Trophoblast cell (in vitro differentiated cells and primary cell): Measurements from ENCODE around the gene RGL1.

Experiments used
- DNase-seq, 2 donors: peaks; one replicate each; pipeline ENCODE4 v3.0.0-alpha.2; 2016
- H2AFZ ChIP-seq: 2 replicates; pipeline ENCODE4 v1.6.1; 2013; ENCODE audit warnings: low read length, moderate library complexity, mild to moderate bottlenecking; ENCODE audit not compliant: insufficient read depth, poor library complexity
- H2AK5ac ChIP-seq: 2 replicates; pipeline ENCODE4 v1.6.1; 2013; ENCODE audit warnings: mild to moderate bottlenecking, low read length
- H2BK120ac ChIP-seq: 2 replicates; pipeline ENCODE4 v1.6.1; 2013; ENCODE audit warnings: low read length, mild to moderate bottlenecking, moderate library complexity; ENCODE audit not compliant: insufficient read depth, poor library complexity
- H2BK12ac ChIP-seq: 2 replicates; pipeline ENCODE4 v1.6.1; 2013; ENCODE audit warnings: mild to moderate bottlenecking, low read length, moderate library complexity
- H2BK5ac ChIP-seq: 2 replicates; pipeline ENCODE4 v1.6.1; 2013; ENCODE audit warnings: low read length, low read depth, moderate library complexity, mild to moderate bottlenecking; ENCODE audit not compliant: poor library complexity
- H3K14ac ChIP-seq: 2 replicates; pipeline ENCODE4 v1.6.1; 2013; ENCODE audit warnings: mild to moderate bottlenecking, low read length
- H3K18ac ChIP-seq: 2 replicates; pipeline ENCODE4 v1.6.1; 2013; ENCODE audit warnings: mild to moderate bottlenecking, low read length
- H3K23ac ChIP-seq: 2 replicates; pipeline ENCODE4 v1.6.1; 2013; ENCODE audit warnings: low read length
- H3K27ac ChIP-seq: 2 replicates; pipeline ENCODE4 v1.5.1; 2013; ENCODE audit warnings: low read depth, mild to moderate bottlenecking, inconsistent platforms, low read length, moderate library complexity
- H3K27me3 ChIP-seq: 2 replicates; pipeline ENCODE4 v1.6.1; 2013; ENCODE audit warnings: inconsistent platforms, mild to moderate bottlenecking, low read length, moderate library complexity; ENCODE audit not compliant: insufficient read depth
- H3K36me3 ChIP-seq, 2 experiments: 1 replicate in 1 of 2; 2 replicates in 1 of 2; pipeline ENCODE4 v1.6.1; 2013; ENCODE audit warnings: low read length in 2 of 2, mild to moderate bottlenecking in 2 of 2, moderate library complexity in 1 of 2; ENCODE audit not compliant: insufficient read depth in 2 of 2, control insufficient read depth in 1 of 2
- H3K4ac ChIP-seq: 2 replicates; pipeline ENCODE4 v1.6.1; 2013; ENCODE audit warnings: low read depth, mild to moderate bottlenecking, low read length, moderate library complexity
- H3K4me1 ChIP-seq, 2 experiments: 1 replicate in 1 of 2; 2 replicates in 1 of 2; pipeline ENCODE4 v1.6.1; 2013; ENCODE audit warnings: low read length in 2 of 2, mild to moderate bottlenecking in 2 of 2, moderate library complexity in 1 of 2; ENCODE audit not compliant: insufficient read depth in 2 of 2, control insufficient read depth in 1 of 2
- H3K4me2 ChIP-seq: 2 replicates; pipeline ENCODE4 v1.6.1; 2013; ENCODE audit warnings: inconsistent platforms, mild to moderate bottlenecking, low read length, moderate library complexity
- H3K4me3 ChIP-seq: 2 replicates; pipeline ENCODE4 v1.5.1; 2013; ENCODE audit warnings: mild to moderate bottlenecking, low read depth, low read length, inconsistent platforms
- H3K79me1 ChIP-seq: one replicate; pipeline ENCODE4 v1.6.1; 2013; ENCODE audit warnings: low read length
- H3K79me2 ChIP-seq: 2 replicates; pipeline ENCODE4 v1.6.1; 2013; ENCODE audit warnings: low read length, mild to moderate bottlenecking; ENCODE audit not compliant: control insufficient read depth, insufficient read depth, poor library complexity
- H3K9ac ChIP-seq: 2 replicates; pipeline ENCODE4 v1.6.1; 2013; ENCODE audit warnings: mild to moderate bottlenecking, low read length
- H3K9me3 ChIP-seq: 2 replicates; pipeline ENCODE4 v1.6.1; 2013; ENCODE audit warnings: low read depth, mild to moderate bottlenecking, control low read depth, inconsistent platforms, low read length; ENCODE audit not compliant: insufficient read depth
- H4K12ac ChIP-seq: 2 replicates; pipeline ENCODE4 v1.6.1; 2013; ENCODE audit warnings: low read depth, mild to moderate bottlenecking, low read length, moderate library complexity
- H4K8ac ChIP-seq: 2 replicates; pipeline ENCODE4 v1.6.1; 2013; ENCODE audit warnings: low read depth, mild to moderate bottlenecking, low read length, moderate library complexity
- H4K91ac ChIP-seq: one replicate; pipeline ENCODE4 v1.6.1; 2013; ENCODE audit warnings: low read depth, mild to moderate bottlenecking, low read length, moderate library complexity
- WGBS: extraction: QIAGEN DNeasy Blood & Tissue Kit; methylation state at CpG from one replicate; pipeline ENCODE4 v1.1.7; 2013; ENCODE audit warnings: missing lambda C conversion rate; ENCODE audit not compliant: insufficient read length, insufficient coverage; ENCODE audit errors: extremely low coverage; 5-methylcytosine and 5-hydroxymethylcytosine counted together

RGL1 gene

DNA sequence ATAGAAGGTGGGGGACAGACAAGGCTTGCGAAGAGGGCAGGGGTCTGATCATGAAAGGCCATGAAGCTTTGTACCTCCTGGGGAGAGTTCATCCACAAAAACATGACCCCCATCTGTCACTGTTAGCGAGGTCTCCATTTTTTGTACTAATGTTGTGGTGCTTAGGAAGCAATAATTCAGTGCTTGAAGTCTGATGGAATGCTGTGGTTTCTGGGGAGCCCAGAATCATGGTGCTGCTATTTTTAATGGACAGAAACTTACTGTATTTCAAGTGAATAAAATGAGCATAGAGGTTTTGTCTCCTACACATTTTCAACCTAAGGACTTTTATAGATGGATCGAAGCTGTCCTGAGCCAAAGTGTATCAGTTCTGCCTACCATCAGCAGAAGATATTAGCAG is 28.2 kb upstream of the RGL1 start:
- Histone ChIP-seq H3K36me3 (no peaks in the 10 kb centered on the region), H3K4ac (no peak overlapping the region), H3K27me3 (no peaks in the 10 kb centered on the region), H2AFZ (no peak overlapping the region), H4K91ac (no peak overlapping the region), H4K8ac (no peak overlapping the region), H3K14ac (no peak overlapping the region), H3K18ac (no peak overlapping the region), H2BK5ac (no peak overlapping the region), H3K79me1 (no peaks in the 10 kb centered on the region), H4K12ac (no peak overlapping the region), H3K23ac (no peak overlapping the region), H2AK5ac (no peak overlapping the region), H3K9ac (no peak overlapping the region), H2BK12ac (no peak overlapping the region), H3K79me2 (no peaks in the 10 kb centered on the region), H3K4me1 (no peaks in the 10 kb centered on the region), H3K9me3 (peaks cover under 1% of the 10 kb centered on the region), H2BK120ac (no peak overlapping the region), H3K4me3 (no peak overlapping the region), H3K4me2 (no peak overlapping the region), H3K27ac (no peak overlapping the region)
- DNase-seq, result no peak
- WGBS, result no CpG with 5 or more reads among the region's 3 CpGs

DNA sequence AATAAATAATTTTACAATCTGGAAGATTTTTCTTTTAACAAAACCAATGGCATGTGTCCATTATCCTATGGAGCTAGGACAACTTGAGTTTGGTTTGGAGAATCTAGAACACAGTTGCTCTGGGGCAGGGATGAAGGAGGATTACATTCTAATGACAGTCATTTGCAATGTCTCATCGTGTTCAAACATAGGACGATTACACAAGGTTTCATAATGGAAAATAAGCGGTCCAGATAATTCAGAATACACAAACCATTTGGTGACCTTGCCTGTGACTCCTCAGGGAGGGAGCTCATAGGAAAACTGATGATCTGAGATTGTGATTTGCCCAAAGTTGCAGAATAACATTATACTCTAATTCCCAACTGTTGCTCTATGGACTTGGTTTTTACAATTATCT is 27.6 kb upstream of the RGL1 start:
- Histone ChIP-seq H4K91ac (no peak overlapping the region), H2BK120ac (no peak overlapping the region), H2AFZ (no peak overlapping the region), H2BK5ac (no peak overlapping the region), H3K23ac (no peak overlapping the region), H4K12ac (no peak overlapping the region), H3K27me3 (no peaks in the 10 kb centered on the region), H3K4me1 (no peaks in the 10 kb centered on the region), H2BK12ac (no peak overlapping the region), H3K79me1 (no peaks in the 10 kb centered on the region), H3K4ac (no peak overlapping the region), H2AK5ac (no peak overlapping the region), H3K9me3 (no peaks in the 10 kb centered on the region), H3K36me3 (no peaks in the 10 kb centered on the region), H3K4me3 (no peak overlapping the region), H3K18ac (no peak overlapping the region), H3K79me2 (no peaks in the 10 kb centered on the region), H3K14ac (no peak overlapping the region), H3K9ac (no peak overlapping the region), H4K8ac (no peak overlapping the region), H3K27ac (no peak overlapping the region), H3K4me2 (no peak overlapping the region)
- WGBS, result no CpG with 5 or more reads among the region's 3 CpGs
- DNase-seq, result no peak

DNA sequence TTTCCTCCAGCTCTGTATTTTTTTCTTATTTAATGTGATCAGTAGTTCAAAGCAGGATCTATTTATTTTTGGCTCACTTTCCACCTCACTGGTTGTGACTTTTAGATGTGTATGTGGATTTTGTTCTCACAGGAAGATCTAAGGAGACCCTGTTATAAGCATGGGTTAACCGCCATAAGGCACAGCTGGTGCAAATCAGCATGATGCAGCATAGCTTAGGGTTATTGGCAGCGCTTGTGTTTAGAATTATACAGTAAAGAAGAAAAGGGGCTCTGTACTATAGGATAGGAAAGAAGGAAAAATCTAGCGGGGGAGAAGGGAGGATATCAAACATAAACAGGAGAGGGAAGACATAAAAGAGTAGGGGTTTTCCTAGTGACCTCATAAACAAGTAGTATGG is 26.9 kb upstream of the RGL1 start:
- Histone ChIP-seq H3K9me3 (no peaks in the 10 kb centered on the region), H3K14ac (no peak overlapping the region)
- no CpG with 5 or more reads among the region's 3 CpGs for WGBS

DNA sequence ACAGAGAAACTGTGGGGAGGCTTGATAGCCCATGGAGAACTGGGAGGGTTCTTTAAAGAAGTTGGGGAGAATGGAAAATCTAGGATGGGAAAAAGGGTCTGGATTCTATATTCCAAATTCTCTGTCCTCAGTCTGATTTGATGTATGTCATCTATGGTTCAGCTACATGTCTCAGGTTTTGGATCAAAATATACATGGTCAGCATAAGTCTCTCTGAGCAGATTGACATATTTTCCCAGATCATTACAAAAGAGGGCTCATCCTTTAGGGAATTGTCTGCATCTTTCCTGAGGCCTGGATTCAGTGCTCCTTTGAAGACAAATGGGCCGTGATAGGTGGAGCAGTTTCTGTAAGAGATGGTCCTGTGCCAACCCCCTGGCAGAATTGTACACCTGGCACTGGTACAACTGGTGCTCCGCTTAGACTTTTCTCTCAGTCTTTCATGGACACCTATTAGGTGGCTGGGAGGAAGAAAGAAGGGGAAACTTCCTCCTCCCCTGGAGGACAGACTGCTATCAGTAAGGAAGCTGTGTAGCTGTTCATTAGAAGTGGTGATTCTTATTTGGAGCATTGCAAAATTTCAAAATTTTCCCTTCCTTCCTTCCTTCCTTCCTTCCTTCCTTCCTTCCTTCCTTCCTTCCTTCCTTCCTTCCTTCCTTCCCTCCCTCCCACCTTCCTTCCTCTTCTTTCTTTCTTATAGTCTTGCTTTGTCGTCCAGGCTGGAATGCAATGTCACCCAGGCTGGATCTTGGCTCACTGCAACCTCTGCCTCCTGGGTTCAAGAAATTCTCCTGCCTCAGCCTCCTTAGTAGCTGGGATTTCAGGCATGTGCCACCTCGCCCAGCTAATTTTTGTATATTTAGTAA is 26.1 kb upstream of the RGL1 start:
- Histone ChIP-seq H3K9ac (no peak overlapping the region), H3K4me1 (no peaks in the 10 kb centered on the region), H2BK5ac (no peak overlapping the region), H3K27ac (no peak overlapping the region), H4K12ac (no peak overlapping the region), H3K4me3 (no peak overlapping the region), H2BK12ac (no peak overlapping the region), H3K18ac (no peak overlapping the region), H4K8ac (no peak overlapping the region), H3K14ac (no peak overlapping the region), H3K9me3 (no peaks in the 10 kb centered on the region), H2BK120ac (no peak overlapping the region), H3K23ac (no peak overlapping the region), H3K27me3 (no peaks in the 10 kb centered on the region), H2AK5ac (no peak overlapping the region), H3K79me1 (no peaks in the 10 kb centered on the region), H3K79me2 (no peaks in the 10 kb centered on the region), H3K4ac (no peak overlapping the region), H3K36me3 (no peaks in the 10 kb centered on the region), H4K91ac (no peak overlapping the region), H2AFZ (no peak overlapping the region), H3K4me2 (no peak overlapping the region)
- no peak for DNase-seq
- no CpG with 5 or more reads among the region's 4 CpGs for WGBS

More for the DNA sequence above, 26.9 kb upstream of the RGL1 start:
- Histone ChIP-seq H3K4me3 (no peak overlapping the region), H3K23ac (no peak overlapping the region), H3K4ac (no peak overlapping the region), H3K36me3 (no peaks in the 10 kb centered on the region), H3K27me3 (no peaks in the 10 kb centered on the region), H4K12ac (no peak overlapping the region), H3K4me1 (no peaks in the 10 kb centered on the region), H3K9ac (no peak overlapping the region), H2AFZ (no peak overlapping the region), H3K79me1 (no peaks in the 10 kb centered on the region), H4K8ac (no peak overlapping the region), H2BK5ac (no peak overlapping the region), H2AK5ac (no peak overlapping the region), H3K27ac (no peak overlapping the region), H2BK12ac (no peak overlapping the region), H2BK120ac (no peak overlapping the region), H3K18ac (no peak overlapping the region), H3K4me2 (no peak overlapping the region), H4K91ac (no peak overlapping the region), H3K79me2 (no peaks in the 10 kb centered on the region)
- DNase-seq, result no peak
